Heart left ventricle (tissue), 16 donors: ENCODE measurements around the gene AFF3. TPM values are rescaled to one million over a fixed set of nuclear protein-coding genes. Genes with fewer than 3 reads are reported as not detected.

ENCODE experiments used
- ATAC-seq, 4 donors: fragments of 200-7000 bp; cut with Tn5 transposase; one replicate each; pipeline ENCODE4 v1.9.1; 2020 to 2022; ENCODE audit warnings: moderate library complexity in 4 of 4, mild to moderate bottlenecking in 3 of 4, moderate number of reproducible peaks in 1 of 4
- DNase-seq, 5 donors: peaks; one replicate each; pipeline ENCODE4 v3.0.0-alpha.2; 2020
- H3K27ac ChIP-seq, 12 donors: fragments of 200-600 bp; sonication (generic) in 4 of 12; one replicate each; pipeline versions ENCODE4 v1.5.0 to v1.8.0; 2016 to 2022; ENCODE audit warnings: mild to moderate bottlenecking in 2 of 12
- H3K27me3 ChIP-seq, 9 donors: fragments of 200-600 bp; sonication (generic) in 2 of 9; one replicate each; pipeline versions ENCODE4 v1.5.1 to v1.8.0; 2016 to 2022; ENCODE audit warnings: mild to moderate bottlenecking in 3 of 9
- H3K36me3 ChIP-seq, 9 donors: fragments of 200-600 bp; sonication (generic) in 2 of 9; one replicate each; pipeline versions ENCODE4 v1.5.0 to v1.8.0; 2018 to 2022; ENCODE audit warnings: mild to moderate bottlenecking in 2 of 9
- H3K4me1 ChIP-seq, 12 donors: fragments of 200-600 bp; sonication (generic) in 4 of 12; one replicate each; pipeline versions ENCODE4 v1.5.0 to v1.8.0; 2016 to 2022; ENCODE audit warnings: mild to moderate bottlenecking in 3 of 12
- H3K4me3 ChIP-seq, 12 donors: fragments of 200-600 bp; sonication (generic) in 4 of 12; one replicate each; pipeline versions ENCODE4 v1.5.0 to v1.8.0; 2017 to 2022; ENCODE audit warnings: mild to moderate bottlenecking in 9 of 12, moderate library complexity in 4 of 12
- H3K9me3 ChIP-seq, 12 donors: fragments of 200-600 bp; sonication (generic) in 4 of 12; one replicate each; pipeline versions ENCODE4 v1.5.0 to v1.8.0; 2016 to 2022; ENCODE audit warnings: mild to moderate bottlenecking in 1 of 12
- CTCF ChIP-seq, 12 donors: fragments of 200-600 bp; sonication (generic) in 4 of 12; IDR thresholded peaks; one replicate each; pipeline versions ENCODE4 v1.5.0 to v1.8.0; 2018 to 2022; ENCODE audit warnings: antibody characterized with exemption in 12 of 12, mild to moderate bottlenecking in 5 of 12
- POLR2A ChIP-seq, 2 donors: fragments of 450-650 bp; IDR thresholded peaks; one replicate each; pipeline ENCODE4 v1.6.1; 2017; ENCODE audit warnings: antibody characterized with exemption in 2 of 2, mild to moderate bottlenecking in 2 of 2, moderate library complexity in 2 of 2
- WGBS, 4 donors: extraction: QIAGEN DNeasy Blood & Tissue Kit in 2 of 4; methylation state at CpG; one replicate each; pipeline versions ENCODE4 v1.1.5 to v1.1.7; 2013 to 2018; 5-methylcytosine and 5-hydroxymethylcytosine counted together
- intact Hi-C, 10 donors: fragments of 100-400 bp; cut with DNase I; formaldehyde crosslinking; loops; one replicate each; pipeline versions ENCODE4 v1.11.1 to v1.14.2; 2022
- polyA plus RNA-seq, 2 donors: library from polyadenylated mRNA; stranded (reverse); fragments of 200-250 nt; gene quantifications; one replicate each; pipeline ENCODE4 v1.2.3, GENCODE V29; 2013
- total RNA-seq, 9 donors: library from RNA; depleted of rRNA in 2 of 9; stranded (reverse); fragments of >200 nt in 2 of 9; fragmentation: NEBNext Ultra II Directional in 3 of 9; extraction: Animal tissue kit (Norgen Biotek cat#: 25700) in 3 of 9; gene quantifications; one replicate each; pipeline versions ENCODE4 v1.1.0 to v1.2.4, GENCODE V29; 2016 to 2023
- donor health status: ischemic (EF 13 %, LVEDD 7.1; RV severe dilation, severe dysfunction).
- donor health status: healthy with polysubstance abuse.
- donor health status: DM: no; HTN: yes; CAD: no.
- donor health status: DM: no; HTN: no; CAD: no.
- donor health status: ischemic (EF 25% LVEDD 6.9; RV normal size, moderate dysfunction).
- donor health status: ischemic (EF 25% LVEDD 5.7; RV mildly dilated, moderate dysfunction).
- donor health status: healthy.
- donor health status: DM: yes; HTN: yes; CAD: no.
- donor health status: ischemic (EF 35%, LVEDD 5.7; RV mildly dilated, moderate dysfunction).
- donor health status: nonischemic (EF 11% LVEDD 7.7; RV severe dilation, severe dysfunction).
- donor health status: DM: yes; HTN: yes; CAD: no.
- donor health status: PGD.
- donor health status: ischemic (EF 29% LVEDD 5.4; RV normal size, mild dysfunction).
- donor health status: nonischemic (EF 23%, LVEDD 6.1; RV moderate dilation, normal function).

AFF3 gene
- total and polyA plus RNA-seq, 11 donors: 1.3 to 15.5 (median 4.7) TPM

DNA sequence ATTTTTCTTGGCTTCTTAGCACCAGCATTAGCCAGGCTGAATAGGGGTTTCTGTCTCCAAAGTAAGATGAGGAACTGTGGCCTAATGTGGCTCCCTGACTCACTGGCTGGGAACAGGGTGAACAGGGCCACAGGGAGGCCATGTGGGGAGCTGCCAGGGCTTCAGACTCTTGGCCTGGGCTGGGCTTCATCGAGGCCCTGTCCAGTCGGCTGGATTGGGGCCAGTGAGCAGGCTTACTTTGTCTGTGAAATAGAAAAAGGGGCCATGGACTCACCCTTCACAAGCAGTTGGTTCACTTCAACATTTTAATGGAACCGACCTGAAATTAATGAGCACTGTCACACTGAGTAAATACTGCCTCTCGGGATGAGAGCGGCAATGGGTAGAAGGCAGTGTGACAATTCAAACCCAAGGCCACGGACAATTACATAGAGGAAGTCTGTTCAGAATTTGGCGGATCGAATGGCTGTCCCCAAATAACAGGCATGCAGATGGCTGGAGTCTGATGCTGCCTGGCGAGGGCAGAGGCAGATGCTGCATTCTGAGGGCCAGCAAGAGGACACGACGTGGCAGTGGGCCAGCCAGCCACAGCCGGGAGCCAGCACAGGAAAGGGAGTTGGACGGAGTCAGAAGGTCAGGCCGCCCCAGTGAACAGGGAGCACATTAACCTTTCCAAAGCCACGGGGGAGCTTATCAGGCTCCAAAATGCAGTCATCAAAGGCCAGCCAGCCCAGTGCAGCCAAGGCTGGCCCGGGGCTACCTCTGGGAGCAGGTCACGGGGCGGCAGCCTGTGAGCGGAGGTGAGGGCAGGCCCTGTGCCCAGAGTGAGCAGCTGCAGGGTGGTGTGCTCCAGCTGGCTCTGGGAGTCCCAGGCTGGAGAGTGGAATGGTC, 506.0 kb downstream of the AFF3 start:
- Histone ChIP-seq H3K4me1 (peaks cover 0 to 36% (median 20%) of the 10 kb centered on the region in 12 donors), H3K9me3 (peaks cover 0 to 9% (median 0%) of the 10 kb centered on the region in 12 donors), H3K4me3 (no peak overlapping the region), H3K27me3 (no peaks in the 10 kb centered on the region), H3K36me3 (no peaks in the 10 kb centered on the region), H3K27ac (peak overlapping the region; percentile 27 to 84 (median 68))
- intact Hi-C loops: loop anchor here in 3 of 10 donors (5.0 to 10.0 kb wide), 4 partner anchors 58 to 82 kb away; no protein-coding TSS in a partner anchor
- TF ChIP-seq CTCF (IDR thresholded peaks at IDR 0.05) (peak in 1 of 12 donors; percentile 16), POLR2A (IDR thresholded peaks at IDR 0.05) (no peak)
- ATAC-seq (peak; percentile 94 to 97 (median 96)), DNase-seq (peak; percentile 88 to 95 (median 92))
- 18 to 23% (median 22%) methylated on average over 18 to 19 of the region's 19 CpGs for WGBS, 4 donors

DNA sequence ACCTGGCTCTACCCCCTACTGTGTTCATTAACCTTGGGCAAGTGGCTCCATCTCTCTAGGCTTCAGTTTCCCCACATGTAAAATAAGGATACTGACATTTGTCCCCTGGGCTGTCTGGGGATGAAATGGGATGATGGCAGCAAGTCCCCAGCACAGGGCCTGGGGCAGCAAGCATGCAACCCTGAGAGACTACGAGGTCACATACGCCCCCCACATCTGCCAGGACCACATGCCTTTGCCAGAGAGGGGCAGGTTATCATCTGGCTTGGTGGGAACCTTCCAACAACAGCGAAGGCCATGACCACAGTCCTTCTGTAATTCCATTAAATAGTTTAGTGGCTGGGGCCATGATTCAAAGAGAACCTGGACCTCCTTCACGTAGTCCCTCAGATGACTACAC, 506.7 kb downstream of the AFF3 start:
- Histone ChIP-seq H3K27me3 (no peaks in the 10 kb centered on the region), H3K27ac (peak overlapping the region; percentile 25 to 84 (median 68)), H3K36me3 (no peaks in the 10 kb centered on the region), H3K4me1 (peaks cover 0 to 35% (median 20%) of the 10 kb centered on the region in 12 donors), H3K9me3 (peaks cover 0 to 9% (median 0%) of the 10 kb centered on the region in 12 donors), H3K4me3 (no peak overlapping the region)
- intact Hi-C loops: loop anchor here in 3 of 10 donors (5.0 to 10.0 kb wide), 4 partner anchors 59 to 81 kb away; no protein-coding TSS in a partner anchor
- ATAC-seq: no peak
- no peak for DNase-seq
- 86 to 92% (median 87%) methylated on average over 3 to 4 of the region's 4 CpGs for WGBS, 4 donors
- no peak for TF ChIP-seq POLR2A (IDR thresholded peaks at IDR 0.05)

DNA sequence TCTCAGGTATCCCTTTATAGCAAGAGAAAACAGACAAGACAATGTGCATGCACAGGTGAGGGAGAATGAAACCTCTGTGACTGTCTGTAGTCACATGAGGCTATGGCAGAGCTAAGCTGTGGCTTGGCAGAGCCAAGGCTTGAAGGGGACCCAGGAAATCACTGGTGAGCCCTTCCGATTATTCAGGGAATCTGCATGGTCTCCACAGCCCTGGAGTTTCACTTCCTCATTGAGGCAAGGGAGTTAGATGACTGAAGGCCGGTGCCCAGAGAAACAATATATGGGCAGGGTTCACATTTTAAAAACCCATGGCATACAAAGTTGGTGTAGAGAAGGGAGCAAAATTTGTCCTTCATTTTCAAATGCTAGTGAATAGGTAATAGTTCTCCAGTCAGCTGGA, 508.2 kb downstream of the AFF3 start:
- Histone ChIP-seq H3K9me3 (peaks cover 0 to 9% (median 0%) of the 10 kb centered on the region in 12 donors), H3K27ac (no peak overlapping the region), H3K27me3 (no peaks in the 10 kb centered on the region), H3K36me3 (no peaks in the 10 kb centered on the region), H3K4me1 (peaks cover 0 to 35% (median 20%) of the 10 kb centered on the region in 12 donors), H3K4me3 (no peak overlapping the region)
- intact Hi-C loops: loop anchor here in 2 of 10 donors (10.0 kb wide), 2 partner anchors 61 to 79 kb away; no protein-coding TSS in a partner anchor
- 93 to 97% (median 96%) methylated on average over 2 of the region's 2 CpGs for WGBS, 4 donors
- TF ChIP-seq POLR2A (IDR thresholded peaks at IDR 0.05) (no peak), CTCF (IDR thresholded peaks at IDR 0.05) (no peak)
- no peak for ATAC-seq
- no peak for DNase-seq

DNA sequence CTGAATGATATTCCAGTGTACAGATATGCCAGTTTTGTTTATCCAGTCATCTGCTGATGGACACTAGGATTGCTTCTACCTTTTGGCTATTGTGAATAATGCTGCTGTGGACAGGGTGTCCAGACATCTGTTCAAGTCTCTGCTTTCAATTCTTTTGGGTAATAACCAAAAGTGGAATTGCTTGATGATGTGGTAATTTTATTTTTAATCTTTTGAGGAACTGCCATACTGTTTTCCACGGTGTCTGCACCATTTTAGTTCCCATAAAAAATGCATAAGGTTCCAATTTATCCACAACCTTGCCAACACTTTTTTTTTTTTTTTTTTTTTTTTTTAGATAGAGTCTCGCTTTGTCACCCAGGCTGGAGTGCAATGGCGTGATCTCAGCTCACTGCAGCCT, 510.7 kb downstream of the AFF3 start:
- ATAC-seq (no peak), DNase-seq (no peak)
- peaks cover 0 to 22% (median 12%) of the 10 kb centered on the region in 12 donors for H3K4me1 ChIP-seq
- no peaks in the 10 kb centered on the region for H3K27me3 ChIP-seq
- H3K9me3 ChIP-seq: peaks cover 0 to 9% (median 0%) of the 10 kb centered on the region in 12 donors
- H3K36me3 ChIP-seq: no peaks in the 10 kb centered on the region
- no peak for TF ChIP-seq POLR2A (IDR thresholded peaks at IDR 0.05)
- no peak for TF ChIP-seq CTCF (IDR thresholded peaks at IDR 0.05)
- intact Hi-C loops: loop anchor here in 2 of 10 donors (10.0 kb wide), 2 partner anchors 63 to 77 kb away; no protein-coding TSS in a partner anchor
- 69 to 80% (median 74%) methylated on average over 3 of the region's 3 CpGs for WGBS, 4 donors
- peak overlapping the region in 2 of 12 donors; percentile 25 to 43 for H3K27ac ChIP-seq
- no peak overlapping the region for H3K4me3 ChIP-seq
